ENCODE data around the gene CFAP46. TPM values are rescaled to one million over a fixed set of nuclear protein-coding genes. Genes with fewer than 3 reads are reported as not detected.
"Not testable (repeated sequence)": the region's sequence is repeated elsewhere in the genome, so short reads cannot be mapped to it uniquely, and the experiment has no call there.

The CFAP46 gene
- total RNA-seq, 1 experiment from 2014 or later, result not detected

DNA sequence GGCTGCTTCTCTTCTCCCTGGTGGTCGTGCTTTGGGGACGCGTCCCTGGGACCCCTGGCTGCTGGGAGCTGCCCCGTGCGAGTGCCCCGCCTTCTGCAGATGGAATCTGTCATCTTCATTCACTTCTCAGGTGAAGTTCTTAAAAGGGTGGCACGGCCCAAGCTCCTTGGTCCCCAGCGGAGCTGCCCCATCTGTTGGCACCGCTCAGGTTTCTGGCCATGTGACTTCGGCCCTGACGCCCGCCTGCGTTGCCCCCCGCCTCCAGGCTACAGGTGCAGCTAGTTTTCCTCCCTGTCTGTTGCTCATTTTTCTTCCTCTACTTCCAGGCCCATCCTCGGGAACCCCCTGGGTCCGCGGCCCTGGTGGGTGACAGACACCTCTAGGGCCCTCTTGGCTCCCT lies 149.6 kb downstream of the CFAP46 start:
- in situ Hi-C loops (cut with HindIII; ENCODE audit: low pct_unique_long_range_greater_than_20kb, low sequenced_read_pairs), result no loop called here
- DNase-seq (ENCODE audit: low read depth, low spot score), result no peak

DNA sequence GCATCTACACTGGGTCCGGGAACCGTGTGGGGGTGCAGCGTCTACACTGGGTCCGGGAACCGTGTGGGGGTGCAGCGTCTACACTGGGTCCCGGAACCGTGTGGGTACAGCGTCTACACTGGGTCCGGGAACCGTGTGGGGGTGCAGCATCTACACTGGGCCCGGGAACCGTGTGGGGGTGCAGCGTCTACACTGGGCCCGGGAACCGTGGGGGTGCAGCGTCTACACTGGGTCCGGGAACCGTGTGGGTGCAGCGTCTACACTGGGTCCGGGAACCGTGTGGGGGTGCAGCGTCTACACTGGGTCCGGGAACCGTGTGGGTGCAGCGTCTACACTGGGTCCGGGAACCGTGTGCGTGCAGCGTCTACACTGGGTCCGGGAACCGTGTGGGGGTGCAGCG lies 150.3 kb downstream of the CFAP46 start:
- DNase-seq (ENCODE audit: low read depth, low spot score); in situ Hi-C loops (cut with HindIII; ENCODE audit: low pct_unique_long_range_greater_than_20kb, low sequenced_read_pairs): not testable (repeated sequence)

DNA sequence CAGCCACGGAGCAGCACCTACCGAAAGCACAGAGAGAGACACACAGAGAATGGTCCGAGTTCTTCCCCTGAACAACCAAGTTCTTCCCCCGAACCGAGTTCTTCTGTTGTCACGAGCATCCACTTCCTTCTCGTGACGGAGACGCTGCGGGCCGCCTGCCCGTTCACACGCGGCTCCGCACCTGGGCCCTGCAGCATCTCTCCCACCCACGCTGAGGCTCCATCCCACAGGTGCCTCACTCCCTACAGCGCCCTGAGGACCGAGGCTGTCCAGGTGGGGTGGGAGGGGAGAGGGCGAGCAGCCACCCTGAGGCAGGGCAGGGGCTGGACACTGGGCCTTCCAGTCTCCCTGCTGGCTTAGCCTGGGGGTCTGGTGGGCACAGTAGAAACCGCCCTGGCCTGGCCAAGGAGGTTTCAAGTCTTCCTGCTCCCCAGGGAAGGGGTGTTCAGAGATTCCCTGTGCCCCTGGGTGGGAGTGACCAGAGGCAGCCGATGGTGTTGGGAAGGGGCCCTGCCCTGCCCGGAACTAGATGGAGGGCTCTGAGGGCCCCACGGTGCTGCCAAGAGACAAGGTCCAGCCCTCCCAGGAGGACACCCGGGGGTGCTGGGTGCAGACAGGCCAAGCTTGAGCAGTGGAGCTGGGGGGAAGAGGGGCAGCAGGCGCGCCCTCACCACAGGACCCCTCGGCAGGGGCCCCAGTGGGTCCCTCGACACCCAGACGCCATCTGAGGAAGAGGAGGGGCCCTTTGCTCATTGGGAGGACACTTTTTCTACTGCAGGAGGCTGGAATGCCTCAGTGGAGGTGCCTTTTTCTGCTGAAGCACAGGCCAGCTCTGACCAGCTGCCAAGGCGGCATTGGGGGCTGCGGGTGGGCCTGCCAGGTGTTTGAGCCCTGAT lies 151.2 kb downstream of the CFAP46 start:
- no peak for DNase-seq (ENCODE audit: low read depth, low spot score)
- in situ Hi-C loops (cut with HindIII; ENCODE audit: low pct_unique_long_range_greater_than_20kb, low sequenced_read_pairs), result no loop called here

DNA sequence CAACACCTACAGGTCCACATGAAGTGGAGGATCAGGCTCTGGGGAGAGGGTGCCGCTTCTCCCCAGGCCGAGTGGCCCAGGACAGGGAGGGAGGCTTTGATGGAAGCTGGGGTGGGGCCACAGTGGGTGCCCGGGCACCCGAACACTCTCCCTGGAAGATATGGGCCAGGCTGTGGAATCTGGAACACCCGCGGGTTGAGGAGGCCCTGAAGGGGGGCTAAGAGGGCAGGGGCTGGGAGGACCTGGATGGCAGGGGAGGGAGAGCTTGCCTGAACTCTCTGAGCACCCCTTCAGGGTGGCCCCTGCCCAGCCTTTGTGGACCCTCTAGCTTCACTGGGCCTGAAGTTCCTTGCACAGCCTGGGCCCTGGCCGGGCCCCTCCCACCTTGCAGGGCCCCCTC lies 151.9 kb downstream of the CFAP46 start:
- no peak for DNase-seq (ENCODE audit: low read depth, low spot score)
- in situ Hi-C loops (cut with HindIII; ENCODE audit: low pct_unique_long_range_greater_than_20kb, low sequenced_read_pairs), result no loop called here

DNA sequence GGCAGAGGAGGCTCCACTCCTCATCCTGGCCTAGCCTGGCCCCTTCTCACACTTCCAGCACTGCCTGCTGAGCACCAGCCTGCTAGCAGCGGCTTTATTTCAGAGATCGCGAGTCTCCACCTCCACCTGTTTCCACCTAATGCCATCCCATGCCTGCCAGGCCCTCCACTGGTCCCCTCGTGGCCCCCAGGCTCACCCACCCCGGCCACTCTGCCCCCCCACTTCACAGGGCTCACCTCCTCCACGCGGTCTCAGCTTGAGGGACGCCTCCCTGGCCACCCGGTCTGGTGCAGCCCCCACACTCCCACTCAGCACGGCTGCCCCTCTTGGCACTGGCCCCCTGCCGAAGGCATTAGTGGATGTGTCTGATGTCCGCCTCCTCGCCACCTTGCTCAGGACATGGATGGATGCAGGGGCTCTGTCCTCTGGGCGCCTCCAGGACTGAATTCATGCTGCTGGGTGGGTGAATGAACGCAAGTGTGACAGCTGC lies 152.7 kb downstream of the CFAP46 start:
- DNase-seq (ENCODE audit: low read depth, low spot score), result no peak
- in situ Hi-C loops (cut with HindIII; ENCODE audit: low pct_unique_long_range_greater_than_20kb, low sequenced_read_pairs), result no loop called here

DNA sequence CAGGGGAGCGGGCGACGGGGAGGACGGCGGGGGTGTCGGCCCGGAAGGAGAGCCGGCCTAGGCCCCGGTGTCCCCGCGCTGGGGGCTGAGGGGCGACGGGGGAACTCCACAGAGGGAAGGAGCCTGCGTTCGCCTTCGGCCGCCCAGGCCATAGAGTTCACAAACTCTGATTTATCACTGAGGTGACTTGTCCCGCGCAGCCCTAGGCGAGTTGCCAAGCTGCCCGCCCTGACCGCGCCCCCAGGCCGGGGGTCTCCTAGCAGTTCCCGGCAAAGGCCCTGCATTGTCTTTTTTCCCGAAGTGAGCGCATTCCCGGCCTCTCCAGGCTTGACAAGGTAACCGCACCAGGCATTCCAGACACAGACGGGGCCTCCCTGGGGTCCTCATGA lies 153.5 kb downstream of the CFAP46 start:
- no peak for DNase-seq (ENCODE audit: low read depth, low spot score)
- in situ Hi-C loops (cut with HindIII; ENCODE audit: low pct_unique_long_range_greater_than_20kb, low sequenced_read_pairs), result no loop called here

DNA sequence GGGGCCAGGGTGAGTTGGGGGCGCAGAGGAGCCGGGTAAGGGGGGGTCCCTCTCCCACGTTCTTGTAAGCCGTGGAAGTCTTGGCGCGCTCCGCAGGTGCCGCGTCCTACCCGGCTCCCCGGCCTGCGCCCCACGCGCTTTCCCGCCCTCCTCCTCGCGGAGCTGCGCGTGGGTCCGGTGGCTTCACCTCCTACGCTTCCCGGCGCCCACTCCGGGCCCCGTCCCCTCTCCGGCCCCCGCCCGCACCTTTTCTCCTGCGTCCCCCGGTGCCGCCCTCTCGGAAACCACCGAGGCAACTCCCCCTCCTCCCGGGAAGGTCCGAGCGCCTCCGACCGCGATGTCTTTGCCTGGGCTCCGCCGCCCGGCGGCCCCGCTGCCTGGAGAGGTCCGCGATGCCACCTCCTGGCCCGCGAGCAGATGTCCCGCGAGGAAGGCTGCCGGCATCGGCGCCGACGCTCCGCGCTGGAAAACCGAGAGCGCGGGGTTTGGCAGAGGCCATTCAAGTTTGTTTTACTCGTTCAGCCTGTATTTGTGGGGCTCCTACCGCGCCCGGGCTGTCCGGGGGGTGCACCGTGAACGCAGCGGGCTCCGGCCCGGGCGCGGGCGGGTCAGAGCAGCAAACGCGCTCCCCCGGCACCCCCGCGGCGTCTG lies 154.1 kb downstream of the CFAP46 start:
- DNase-seq (ENCODE audit: low read depth, low spot score), result no peak
- in situ Hi-C loops (cut with HindIII; ENCODE audit: low pct_unique_long_range_greater_than_20kb, low sequenced_read_pairs), result no loop called here

DNA sequence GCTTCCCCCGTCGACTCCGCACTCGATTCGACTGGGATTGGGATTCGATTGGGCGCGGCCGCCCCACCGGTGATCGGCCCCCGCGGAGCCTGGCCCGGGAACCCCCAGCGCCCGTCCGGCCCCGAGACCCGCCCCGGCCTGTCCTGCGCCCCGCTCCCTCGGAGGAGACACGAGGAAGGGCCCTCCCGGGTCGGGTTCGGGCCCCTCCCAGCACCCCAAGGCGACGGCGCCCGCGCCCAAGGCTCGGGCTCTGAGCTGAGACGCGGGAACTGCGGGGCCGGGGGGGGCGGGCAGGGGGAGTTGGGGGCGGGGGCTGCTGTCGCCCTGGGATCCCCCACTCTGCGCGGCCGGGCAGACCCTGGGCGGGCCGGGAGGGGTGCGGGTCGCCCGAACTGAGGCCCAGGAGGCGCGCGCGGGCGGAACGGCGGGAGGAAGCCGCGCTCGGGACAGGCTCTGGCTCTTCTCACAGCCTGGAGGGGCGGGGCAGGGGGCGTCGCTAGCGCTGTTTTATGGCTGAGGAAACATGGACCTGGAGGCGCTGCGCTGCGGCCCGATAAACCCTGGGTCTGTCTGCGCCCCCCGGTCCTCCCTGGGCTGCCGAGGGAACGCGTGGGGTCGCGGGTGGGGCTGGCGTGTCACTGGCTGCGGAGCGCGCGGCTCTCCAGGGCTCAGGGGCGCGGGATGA lies 154.7 kb downstream of the CFAP46 start:
- DNase-seq (ENCODE audit: low read depth, low spot score), result no peak
- in situ Hi-C loops (cut with HindIII; ENCODE audit: low pct_unique_long_range_greater_than_20kb, low sequenced_read_pairs), result no loop called here

DNA sequence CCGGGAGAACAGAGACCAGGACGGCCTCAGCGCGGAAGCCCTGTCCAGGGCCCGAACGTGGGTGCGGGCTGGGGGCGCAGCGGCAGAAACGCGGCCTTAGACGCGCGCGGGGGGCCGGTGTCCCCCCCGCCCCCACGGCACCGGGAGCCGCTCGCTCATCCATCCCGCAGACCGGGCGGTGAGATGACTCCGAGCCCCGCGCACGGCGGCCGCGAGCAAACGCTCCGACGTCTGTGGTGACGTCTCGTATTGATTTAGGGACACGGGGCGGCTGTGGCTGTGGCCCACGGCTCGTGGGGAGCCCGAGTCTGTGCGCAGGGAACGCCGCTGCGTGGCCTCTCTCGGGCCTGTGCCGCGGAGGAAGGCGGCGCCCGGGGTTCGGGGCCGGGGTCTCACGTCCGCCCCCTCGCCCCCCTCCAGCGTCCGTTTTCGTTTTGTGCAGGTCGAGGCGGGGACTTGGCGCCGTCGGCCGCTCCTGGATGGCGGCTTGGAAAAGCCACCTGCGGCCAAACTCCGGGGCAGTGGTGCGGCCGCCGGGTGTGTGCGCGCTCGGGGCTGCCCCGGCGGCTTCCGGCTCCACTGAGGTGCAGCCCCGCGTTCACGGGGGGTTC lies 155.4 kb downstream of the CFAP46 start:
- no peak for DNase-seq (ENCODE audit: low read depth, low spot score)
- in situ Hi-C loops (cut with HindIII; ENCODE audit: low pct_unique_long_range_greater_than_20kb, low sequenced_read_pairs), result no loop called here

DNA sequence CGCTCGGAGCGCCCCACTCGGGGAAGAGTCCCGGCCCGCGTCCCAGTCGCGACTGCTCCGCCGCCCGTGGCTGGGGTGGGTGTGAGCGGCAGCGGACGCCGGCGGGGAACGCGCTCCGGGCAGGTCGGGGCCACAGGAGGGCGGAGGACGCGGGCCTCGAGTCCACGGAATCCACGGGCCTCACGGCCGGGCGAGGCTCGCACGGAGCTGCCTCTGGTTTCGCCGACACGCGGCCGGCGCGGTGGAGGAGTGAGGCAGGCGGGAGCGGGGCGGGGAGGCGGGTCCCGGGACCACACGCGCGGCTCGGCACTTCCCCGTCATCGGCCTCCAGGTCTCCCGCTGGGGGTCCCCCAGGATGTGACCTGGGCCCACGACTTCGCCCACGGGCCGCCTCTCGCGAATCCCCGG lies 155.9 kb downstream of the CFAP46 start:
- in situ Hi-C loops (cut with HindIII; ENCODE audit: low pct_unique_long_range_greater_than_20kb, low sequenced_read_pairs), result no loop called here
- DNase-seq (ENCODE audit: low read depth, low spot score), result no peak

DNA sequence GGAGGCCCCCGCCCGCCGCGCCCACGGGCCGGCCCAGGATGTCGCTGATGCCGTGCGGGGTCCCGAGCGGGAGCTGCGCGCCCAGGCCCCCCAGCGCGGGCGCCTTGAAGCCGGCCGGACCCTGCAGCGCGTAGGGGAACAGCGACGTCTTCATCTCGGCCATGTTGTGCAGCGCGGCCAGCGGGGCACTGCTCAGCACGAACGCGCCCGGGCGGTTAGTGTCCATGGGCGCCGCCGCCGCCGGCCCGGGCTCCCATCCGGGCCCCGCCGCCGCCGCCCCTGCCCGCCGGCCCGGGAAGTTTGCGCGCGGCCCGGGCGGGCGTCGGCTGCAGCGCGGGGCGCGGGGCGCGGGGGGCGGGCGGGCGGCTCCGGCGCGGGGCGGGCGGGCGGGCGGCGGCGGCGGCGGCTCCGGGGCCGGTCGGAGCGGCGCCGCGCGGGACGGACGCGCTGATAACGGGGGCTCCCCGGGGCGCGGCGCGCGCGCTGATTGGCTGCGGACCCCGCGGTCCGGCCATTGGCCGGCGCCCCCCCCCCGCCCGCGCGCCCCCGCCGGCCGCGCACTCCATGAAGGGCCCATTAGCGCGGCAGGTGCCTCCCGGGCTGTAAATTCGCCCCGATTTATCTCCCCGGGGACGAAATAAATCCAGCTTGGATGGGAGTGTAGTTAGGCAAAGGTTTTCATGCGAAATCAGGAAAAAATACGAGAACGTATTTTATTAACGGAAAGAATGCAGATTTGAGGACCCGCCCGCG lies 156.5 kb downstream of the CFAP46 start, which contains the start of gene NKX6-2:
Gene NKX6-2 (minus strand): TSS at position 425 of the 753 bp plus-strand sequence. CDS start 199 bp downstream, at position 226.
- in situ Hi-C loops (cut with HindIII; ENCODE audit: low pct_unique_long_range_greater_than_20kb, low sequenced_read_pairs), result no loop called here
- DNase-seq (ENCODE audit: low read depth, low spot score), result no peak

DNA sequence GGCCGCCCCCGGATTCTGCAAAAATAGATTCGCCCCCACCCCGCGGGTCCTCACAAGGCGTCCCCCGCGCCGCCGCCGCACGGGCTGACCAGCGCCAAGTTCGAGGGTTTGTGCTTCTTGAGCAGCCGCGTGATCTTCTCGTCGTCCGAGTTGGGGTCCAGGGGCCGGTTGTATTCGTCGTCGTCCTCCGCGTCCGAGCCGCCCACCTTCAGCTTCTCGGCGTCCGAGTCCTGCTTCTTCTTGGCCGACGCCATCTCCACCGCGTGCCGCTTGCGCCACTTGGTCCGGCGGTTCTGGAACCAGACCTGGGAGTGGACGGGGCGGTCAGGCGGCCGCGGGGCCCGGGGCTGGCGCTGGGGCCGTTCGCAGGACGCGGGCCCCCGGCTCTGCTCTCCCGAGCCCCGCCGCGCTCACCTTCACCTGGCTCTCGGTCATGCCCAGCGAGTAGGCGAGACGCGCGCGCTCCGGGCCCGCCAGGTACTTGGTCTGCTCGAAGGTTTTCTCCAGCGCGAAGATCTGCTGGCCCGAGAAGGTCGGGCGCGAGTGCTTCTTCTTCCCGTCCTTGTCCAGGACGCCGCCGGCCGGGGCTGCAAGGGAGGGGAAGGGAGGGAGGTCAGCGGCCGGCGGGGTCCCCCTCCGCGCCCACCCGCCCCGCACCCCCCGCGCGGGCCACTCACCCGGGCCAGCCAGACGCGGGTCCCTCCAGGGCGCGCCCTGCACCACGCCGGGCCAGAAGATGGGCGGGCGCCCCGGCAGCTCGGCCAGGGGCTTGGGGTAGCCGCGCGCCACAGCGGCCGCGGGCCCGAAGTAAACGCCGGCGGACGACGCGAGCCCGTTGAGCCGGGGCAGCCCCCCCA lies 157.3 kb downstream of the CFAP46 start:
- no peak for DNase-seq (ENCODE audit: low read depth, low spot score)
- in situ Hi-C loops (cut with HindIII; ENCODE audit: low pct_unique_long_range_greater_than_20kb, low sequenced_read_pairs), result no loop called here

DNA sequence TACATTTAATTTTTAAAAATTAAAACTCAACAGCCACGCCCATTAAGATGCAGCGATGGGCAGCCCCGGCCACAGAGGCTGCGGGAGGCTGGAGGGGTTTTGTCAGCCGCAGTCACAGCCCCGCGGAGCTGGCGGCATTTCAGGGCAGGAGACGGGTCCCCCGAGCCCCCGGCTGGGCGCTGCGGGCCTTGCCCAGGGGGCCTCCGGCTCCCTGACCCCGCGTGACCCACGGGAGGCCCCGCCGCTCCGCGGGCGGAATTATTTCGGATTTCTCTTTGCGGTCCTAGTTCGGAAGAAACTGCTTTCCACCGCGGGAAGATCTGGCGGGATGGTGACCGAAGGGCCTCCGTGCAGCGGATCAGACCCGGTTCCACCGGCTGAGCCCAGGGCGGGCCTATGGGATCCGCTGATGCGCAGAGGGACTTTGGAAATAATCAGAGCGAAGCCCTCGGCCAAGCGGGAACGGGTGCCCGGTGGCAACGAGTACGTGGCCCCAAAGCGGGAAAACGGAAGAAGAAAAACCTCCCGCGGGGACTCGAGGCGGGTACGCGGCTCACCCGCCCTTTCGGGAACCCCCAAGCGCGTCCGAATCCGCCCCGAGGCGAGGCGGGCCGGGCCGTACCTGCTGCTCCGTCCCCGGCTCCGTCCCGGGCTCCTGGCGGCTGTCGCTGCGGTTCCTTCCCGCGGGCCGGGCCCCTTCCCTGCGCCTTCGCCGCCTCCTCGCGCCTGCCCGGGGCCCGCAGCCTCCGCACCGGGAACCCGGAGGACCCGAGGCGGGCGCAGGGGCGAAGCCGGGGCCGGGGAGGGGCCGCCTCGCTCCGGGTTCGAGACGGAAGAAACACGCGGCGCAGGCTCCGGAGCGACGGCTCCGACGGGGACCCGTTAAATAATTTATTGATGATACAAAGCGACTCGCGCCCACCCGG lies 158.2 kb downstream of the CFAP46 start:
- in situ Hi-C loops (cut with HindIII; ENCODE audit: low pct_unique_long_range_greater_than_20kb, low sequenced_read_pairs), result no loop called here
- DNase-seq (ENCODE audit: low read depth, low spot score), result no peak

DNA sequence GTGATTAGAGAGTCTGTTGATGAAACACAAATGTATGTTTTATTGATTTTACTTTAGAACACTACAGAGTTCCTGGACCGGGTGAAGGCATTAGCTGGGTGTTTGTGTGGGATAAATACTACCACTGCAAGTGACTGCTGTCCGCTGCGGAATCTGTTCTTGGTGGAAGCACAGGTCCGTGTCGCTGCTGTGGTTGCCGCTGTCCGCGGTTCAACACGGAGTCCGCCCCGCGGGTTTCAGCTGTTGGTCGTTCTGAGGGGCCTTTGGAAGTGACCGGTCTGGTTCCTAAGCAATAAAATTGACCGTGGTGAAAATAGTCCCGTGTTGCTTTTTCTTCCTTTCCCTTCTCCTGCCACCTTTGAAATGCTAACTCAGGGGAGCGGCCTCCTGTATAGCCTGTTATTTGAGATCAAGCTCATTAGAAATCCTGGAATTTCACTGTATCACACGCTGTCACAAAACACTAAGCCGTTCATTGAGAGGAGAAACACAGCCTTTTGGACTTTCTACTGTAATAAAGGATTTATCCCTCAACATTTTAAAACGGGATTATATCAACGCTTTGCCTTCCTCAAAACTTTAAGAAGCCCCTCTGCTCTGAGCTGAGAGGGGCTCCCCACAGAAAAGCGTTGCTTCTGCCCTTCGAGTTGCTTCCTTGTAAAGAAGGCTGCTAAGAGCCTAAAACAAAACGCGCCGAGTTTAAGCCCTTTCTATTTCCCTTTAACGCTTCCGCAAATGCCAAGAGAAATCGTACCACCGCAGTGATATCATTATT lies 159.0 kb downstream of the CFAP46 start:
- in situ Hi-C loops (cut with HindIII; ENCODE audit: low pct_unique_long_range_greater_than_20kb, low sequenced_read_pairs), result no loop called here
- DNase-seq (ENCODE audit: low read depth, low spot score), result no peak

DNA sequence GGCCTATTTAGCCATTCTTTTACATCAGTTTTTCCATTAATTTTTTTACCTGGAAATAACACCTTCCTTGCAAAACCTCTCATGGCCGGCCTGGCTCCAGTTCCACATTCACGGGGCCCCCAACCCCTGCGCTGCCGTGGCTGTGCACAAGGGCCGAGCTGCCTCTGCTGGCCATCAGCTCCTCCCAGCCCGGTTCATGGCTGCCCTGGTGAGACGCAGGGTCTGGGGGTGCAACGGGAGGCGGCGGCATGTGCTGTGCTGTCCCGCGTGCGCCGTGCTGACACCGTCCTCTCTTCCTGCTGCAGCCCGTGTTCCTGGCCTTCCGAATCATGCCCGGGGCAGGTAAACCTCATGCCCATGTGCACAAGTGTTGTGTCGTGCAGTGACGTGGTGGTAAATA lies 160.8 kb downstream of the CFAP46 start:
- in situ Hi-C loops (cut with HindIII; ENCODE audit: low pct_unique_long_range_greater_than_20kb, low sequenced_read_pairs), result no loop called here
- DNase-seq (ENCODE audit: low read depth, low spot score), result no peak
